Measurements from ENCODE around the gene BFAR. TPM values are rescaled to one million over a fixed set of nuclear protein-coding genes. Genes with fewer than 3 reads are reported as not detected.

The BFAR gene
- total RNA-seq, 1 experiment from 2014 or later, result 91.7 TPM

GRCh38 chr16:14672403-14672971, 39.7 kb downstream of the BFAR start:
- H2BK15ac ChIP-seq (ENCODE audit: low read depth, low read length), result no peak overlapping the region
- DNase-seq, result no peak
- H2BK120ac ChIP-seq (ENCODE audit: low read depth, low read length, poor library complexity, severe bottlenecking), result no peak overlapping the region
- H3K18ac ChIP-seq (ENCODE audit: insufficient read length, low read depth, low read length), result no peak overlapping the region
- no peak overlapping the region for H3T11ph ChIP-seq (ENCODE audit: low read length)
- no peak overlapping the region for H3K4me2 ChIP-seq (ENCODE audit: insufficient read depth, insufficient read length, low read length)
- H3K56ac ChIP-seq (ENCODE audit: insufficient read length, low read depth, low read length), result no peak overlapping the region
- H3K4me1 Mint-ChIP-seq, result no peaks in the 10 kb centered on the region
- H3K4me1 ChIP-seq (ENCODE audit: insufficient read depth, low read length), result no peaks in the 10 kb centered on the region
- H3K23me2 ChIP-seq (ENCODE audit: insufficient read length, low read depth, low read length, poor library complexity, severe bottlenecking), result no peaks in the 10 kb centered on the region
- H3K27ac ChIP-seq (ENCODE audit: insufficient read length, low read depth, low read length), result no peak overlapping the region
- no peak overlapping the region for H3K14ac ChIP-seq (ENCODE audit: insufficient read depth, low read length)
- no peak overlapping the region for H4K5ac ChIP-seq (ENCODE audit: insufficient read length, low read depth, low read length)
- no peaks in the 10 kb centered on the region for H3K27me3 ChIP-seq (ENCODE audit: insufficient read depth, low read length)
- no peaks in the 10 kb centered on the region for H3K9me3 Mint-ChIP-seq
- H4K8ac ChIP-seq (replicated peaks; ENCODE audit: insufficient read length, low read depth, low read length), result no peak overlapping the region
- H3K4me3 Mint-ChIP-seq, result no peak overlapping the region
- no peak overlapping the region for H4K91ac ChIP-seq (ENCODE audit: insufficient read length, low read depth, low read length)
- no peak overlapping the region for H2BK5ac ChIP-seq (ENCODE audit: insufficient read length, low read length)
- no peaks in the 10 kb centered on the region for H3K79me1 ChIP-seq (ENCODE audit: insufficient read depth, low read depth, low read length, poor library complexity, severe bottlenecking)
- no CpG with 5 or more reads among the region's 7 CpGs for WGBS (ENCODE audit: extremely low coverage, insufficient read length, low lambda C conversion rate)
- no peak overlapping the region for H2AK5ac ChIP-seq (ENCODE audit: insufficient read length, low read length)
- H2AFZ ChIP-seq (ENCODE audit: low read length), result no peak overlapping the region
- no peaks in the 10 kb centered on the region for H3K9me3 ChIP-seq (ENCODE audit: control insufficient read depth, low read depth, low read length)
- TF ChIP-seq CTCF (conservative IDR thresholded peaks at IDR 0.05), result no peak
- no peak overlapping the region for H3K23ac ChIP-seq (ENCODE audit: insufficient read length, low read depth, low read length)
- H3K79me2 ChIP-seq (ENCODE audit: insufficient read depth, low read length), result no peaks in the 10 kb centered on the region
- peaks cover 3 to 17% (median 12%) of the 10 kb centered on the region in 3 experiments; a peak in 6 of 7 replicates for H3K36me3 Mint-ChIP-seq (ENCODE audit: insufficient read depth in 1 of 3, low read depth in 3 of 3)
- H3K27me3 Mint-ChIP-seq (ENCODE audit: low read depth), result no peaks in the 10 kb centered on the region; the same call in 1 of the 2 replicates
- no peak overlapping the region for H3K27ac Mint-ChIP-seq
- no peak overlapping the region for H2BK12ac ChIP-seq (ENCODE audit: insufficient read length, low read depth, low read length)
- no peak overlapping the region for H2BK20ac ChIP-seq (ENCODE audit: low read depth, low read length, poor library complexity, severe bottlenecking)
- no peaks in the 10 kb centered on the region for H4K20me1 ChIP-seq (ENCODE audit: control insufficient read depth, insufficient read depth, insufficient read length)
- no peak overlapping the region for H3K9ac ChIP-seq (ENCODE audit: extremely low read depth, insufficient read length, low read length)
- H3K4ac ChIP-seq (ENCODE audit: low read depth, low read length), result no peak overlapping the region
